Stimulated activated CD8-positive, alpha-beta memory T cell treated with anti-CD3 and anti-CD28 coated beads, Interleukin-12 subunit alpha, Interleukin-12 subunit beta, amount 100 ng/mL, for 1 hour (primary cell): ENCODE data around the gene COX10.
"Not testable (repeated sequence)": the region's sequence is repeated elsewhere in the genome, so short reads cannot be mapped to it uniquely, and the experiment has no call there.

Experiments
- DNase-seq: peaks from one replicate; pipeline ENCODE4 v3.0.0-alpha.2; 2020; ENCODE audit warnings: low read depth

COX10 gene

DNA sequence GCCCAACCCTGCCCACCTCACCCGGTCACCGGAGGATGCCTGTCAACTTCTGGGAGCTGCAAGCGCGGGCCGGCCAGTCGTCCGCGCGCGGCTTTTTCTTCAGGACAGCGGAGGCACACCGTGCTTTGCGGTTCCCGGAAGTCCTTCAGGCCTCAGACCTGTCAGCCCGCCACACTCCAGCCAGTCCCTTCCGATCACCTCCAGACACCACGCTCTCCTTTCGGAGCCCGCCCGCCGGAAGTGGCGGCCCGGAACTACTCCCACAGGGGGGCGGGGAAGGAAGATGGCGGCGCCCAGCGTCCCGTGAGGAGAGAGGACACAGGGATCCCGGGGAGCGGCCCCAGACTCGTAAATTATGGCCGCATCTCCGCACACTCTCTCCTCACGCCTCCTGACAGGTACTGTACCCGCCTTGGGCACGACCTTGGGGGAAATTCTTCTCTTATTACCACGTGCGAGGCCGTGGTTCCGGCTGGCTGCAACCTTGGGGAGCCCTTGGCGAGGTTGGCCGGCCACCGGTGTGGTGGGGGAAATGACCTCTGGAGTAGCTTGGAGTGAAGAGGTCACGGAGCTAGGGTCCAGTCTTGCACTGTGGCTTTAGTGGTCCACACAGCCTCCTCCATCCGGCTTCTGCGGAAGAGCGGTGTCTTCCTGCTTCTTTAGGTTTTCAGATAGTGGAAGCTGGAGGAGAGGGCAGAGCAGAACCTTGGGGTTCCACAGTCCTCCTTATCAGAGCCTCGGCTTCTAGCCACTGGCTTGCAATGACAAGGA lies at the start of gene COX10:
COX10 (plus strand) TSS at position 254 of the 771 bp plus-strand sequence; CDS start at position 356, 102 bp downstream.
- DNase-seq: peak; percentile 74

DNA sequence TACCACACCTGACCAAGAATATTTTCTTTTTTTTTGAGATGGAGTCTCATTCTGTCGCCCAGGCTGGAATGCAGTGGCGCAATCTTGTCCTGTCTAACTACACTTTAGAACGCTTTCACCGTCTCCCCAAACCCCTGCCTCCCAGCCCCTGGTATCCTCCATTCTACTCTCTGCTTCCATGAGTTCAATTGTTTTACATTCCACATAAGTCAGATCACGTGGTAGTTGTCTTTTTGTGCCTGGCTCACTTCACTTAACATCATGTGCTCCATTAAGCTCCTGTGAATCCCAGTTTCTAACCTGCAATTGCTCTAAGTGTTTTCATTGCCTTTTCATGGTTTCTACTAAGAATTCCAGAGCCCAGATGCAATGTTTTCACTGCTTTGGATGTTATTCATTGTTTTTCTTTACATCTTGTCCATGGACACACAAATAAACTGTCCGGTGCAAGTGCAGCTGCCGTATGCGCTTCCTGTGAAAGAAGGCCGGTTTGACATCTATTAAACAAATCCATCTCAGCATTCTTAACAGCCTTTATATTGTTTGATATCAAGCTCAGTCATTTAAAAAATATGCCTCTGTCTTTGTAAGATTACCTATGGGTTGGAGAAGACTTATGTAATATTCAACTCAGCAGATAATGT lies 47.5 kb upstream of the COX10 start:
- not testable (repeated sequence) for DNase-seq

DNA sequence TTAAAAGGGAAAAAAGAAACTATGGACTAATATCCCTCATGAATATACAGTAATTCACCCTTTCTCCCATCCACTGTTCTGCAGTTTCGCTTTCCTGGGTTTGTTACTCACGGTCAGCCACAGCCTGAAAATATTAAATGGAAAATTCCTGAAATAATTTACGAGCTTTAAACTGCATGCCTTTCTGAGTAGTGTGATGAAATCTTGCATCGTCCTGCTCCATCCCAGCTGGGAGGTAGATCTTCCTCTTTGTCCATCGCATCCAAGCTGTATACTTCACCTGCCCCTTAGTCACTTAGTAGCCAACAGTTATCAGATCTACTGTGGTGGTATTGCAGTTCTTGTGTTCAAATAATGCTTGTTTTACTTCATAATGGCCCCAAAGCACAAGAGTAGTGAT lies 39.5 kb upstream of the COX10 start:
- not testable (repeated sequence) for DNase-seq

DNA sequence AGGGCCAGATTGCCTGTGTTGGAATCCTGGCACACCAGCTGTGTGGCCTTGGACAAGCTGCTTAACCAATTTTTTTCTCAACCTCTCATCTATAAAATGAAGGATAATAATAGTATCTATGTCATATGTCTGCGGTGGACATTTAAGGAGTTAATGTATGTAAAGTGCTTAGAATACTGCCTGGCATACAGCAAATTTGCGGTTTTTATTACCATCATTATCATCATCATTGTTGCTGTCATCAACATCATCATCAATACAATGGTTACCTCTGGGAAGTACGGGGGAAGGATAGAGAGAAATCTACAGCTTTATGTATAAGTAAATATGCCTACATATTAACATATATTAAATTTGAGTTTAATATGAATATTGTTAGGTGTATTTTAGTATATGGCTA lies 37.1 kb upstream of the COX10 start:
- no peak for DNase-seq

DNA sequence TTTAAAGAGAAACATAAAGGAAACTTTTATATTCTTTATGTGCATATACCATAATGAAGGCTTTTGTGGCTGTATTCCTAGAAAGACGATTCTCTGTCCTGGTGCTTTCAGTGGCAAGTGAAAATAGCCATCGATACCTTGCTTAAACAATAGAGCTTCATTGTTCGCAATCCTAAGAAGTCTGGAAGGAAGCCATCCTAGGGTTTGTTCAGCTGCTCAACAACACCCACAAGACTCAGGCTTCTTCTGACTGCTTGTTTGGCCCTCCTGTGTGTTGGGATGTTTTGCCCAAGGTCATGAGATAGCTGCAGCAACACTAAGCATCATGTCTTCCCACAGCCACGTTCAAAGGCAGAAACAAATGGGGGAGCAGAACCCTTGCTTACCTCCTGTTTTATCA lies 36.1 kb upstream of the COX10 start:
- DNase-seq: no peak

DNA sequence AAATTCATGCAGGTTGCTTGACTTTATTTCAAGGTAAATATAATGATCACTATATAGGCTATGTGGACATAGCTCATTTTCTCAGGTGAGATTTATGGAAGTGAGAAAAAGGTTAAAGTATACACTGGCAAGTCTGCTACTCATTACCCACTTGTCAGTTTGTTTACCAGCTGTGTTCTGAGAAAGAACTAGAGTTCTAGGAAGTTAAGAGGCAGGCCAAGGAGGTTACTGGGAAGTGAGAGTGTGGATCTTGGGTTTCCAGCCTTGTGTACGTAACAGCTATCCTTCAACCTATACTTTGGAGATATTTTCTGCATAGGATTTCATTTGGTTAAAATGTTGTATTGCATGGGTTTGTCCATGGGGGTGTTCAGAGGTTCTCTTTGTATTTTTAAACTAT lies 31.9 kb upstream of the COX10 start:
- DNase-seq: no peak

DNA sequence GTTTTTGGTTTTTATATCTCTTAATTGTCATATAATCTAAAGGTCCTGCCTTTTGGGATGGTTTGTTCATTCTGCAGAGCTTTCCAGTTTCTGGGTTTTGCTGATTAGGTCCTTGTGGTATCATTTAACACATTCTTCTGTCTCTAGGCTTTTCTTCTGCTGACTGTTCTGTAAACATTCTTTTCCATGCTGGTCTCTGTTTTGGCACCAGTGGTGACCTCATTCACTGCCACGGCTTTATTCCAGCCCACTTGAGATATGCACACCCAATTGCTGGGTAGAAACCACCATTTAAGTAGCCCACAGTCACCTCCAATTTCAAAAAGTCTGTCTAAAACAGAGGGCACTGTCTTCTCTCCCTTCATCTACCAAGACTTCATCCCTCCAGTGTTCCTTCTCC lies 31.1 kb upstream of the COX10 start:
- DNase-seq: no peak

DNA sequence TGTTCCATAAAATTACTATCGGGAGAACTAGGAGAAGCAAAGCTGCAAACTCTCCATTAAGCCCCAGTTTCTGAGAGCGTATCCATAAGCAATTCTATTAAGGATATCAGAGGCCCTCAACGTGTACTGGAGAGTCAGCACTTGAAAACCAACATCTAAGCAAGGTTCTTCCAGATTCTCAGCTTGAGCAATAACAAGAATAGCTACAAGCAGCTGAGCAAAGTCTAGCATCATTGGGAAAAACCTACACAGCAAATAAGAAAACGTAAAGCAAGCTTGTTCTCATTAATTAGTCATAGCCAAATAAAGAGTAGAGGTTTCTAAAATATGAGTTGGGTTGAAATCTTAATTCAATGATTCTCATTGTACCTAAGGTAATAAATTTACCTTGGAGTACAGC lies 26.9 kb upstream of the COX10 start:
- no peak for DNase-seq

DNA sequence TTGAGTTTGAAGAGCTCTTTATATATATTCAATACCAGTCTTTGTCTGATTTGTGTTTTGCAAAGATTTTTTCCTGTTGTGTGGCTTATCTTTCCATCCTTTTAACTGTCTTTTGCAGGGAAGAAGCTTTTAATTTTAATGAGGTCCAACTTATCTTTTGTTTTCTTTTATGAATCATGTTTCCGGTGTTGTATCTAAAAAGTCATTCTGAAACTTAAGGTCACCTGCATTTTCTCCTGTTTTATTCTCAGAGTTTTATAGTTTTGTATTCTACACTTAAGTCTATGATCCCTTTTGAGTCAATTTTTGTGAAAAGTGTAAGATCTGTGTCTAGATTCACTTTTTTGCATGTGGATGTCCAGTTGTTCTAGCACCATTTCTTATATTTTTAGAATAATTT lies 24.6 kb upstream of the COX10 start:
- no peak for DNase-seq

DNA sequence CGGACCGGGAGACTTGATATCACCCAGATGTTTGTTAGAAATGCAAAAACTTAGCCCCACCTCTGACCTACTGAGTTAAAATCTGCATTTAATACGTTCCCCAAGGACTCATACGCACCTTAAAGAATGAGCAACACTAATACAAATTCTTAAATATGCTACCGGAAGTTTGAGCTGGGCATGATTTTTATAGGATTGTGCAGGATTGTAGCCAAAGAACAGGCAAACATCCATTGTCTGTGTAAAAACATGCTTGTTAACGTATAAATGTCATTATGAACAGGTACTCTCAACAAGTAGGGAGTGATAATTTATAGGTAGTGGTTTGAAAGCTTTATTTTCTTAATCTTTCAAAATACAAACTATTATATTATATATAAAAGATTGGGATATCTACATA lies 22.3 kb upstream of the COX10 start:
- no peak for DNase-seq

DNA sequence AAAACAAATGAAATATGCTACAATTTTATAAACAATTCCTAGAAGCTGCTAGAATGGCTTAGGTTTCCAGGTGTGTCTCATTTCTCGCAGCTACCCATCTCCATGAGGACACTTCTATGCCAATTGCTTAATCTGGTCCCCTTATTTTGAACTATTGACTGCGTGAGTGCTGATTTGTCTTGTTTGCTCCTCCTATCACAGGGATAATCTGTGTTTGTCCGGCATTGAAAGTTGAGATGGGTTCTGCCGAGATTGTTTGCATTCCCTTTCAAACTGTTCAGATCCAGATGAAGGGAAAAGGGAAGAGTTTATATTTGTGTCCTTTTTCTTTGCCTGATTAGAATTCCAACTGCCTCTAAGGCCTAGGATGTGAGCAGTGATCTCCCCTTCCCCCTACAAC lies 21.7 kb upstream of the COX10 start:
- DNase-seq: no peak

DNA sequence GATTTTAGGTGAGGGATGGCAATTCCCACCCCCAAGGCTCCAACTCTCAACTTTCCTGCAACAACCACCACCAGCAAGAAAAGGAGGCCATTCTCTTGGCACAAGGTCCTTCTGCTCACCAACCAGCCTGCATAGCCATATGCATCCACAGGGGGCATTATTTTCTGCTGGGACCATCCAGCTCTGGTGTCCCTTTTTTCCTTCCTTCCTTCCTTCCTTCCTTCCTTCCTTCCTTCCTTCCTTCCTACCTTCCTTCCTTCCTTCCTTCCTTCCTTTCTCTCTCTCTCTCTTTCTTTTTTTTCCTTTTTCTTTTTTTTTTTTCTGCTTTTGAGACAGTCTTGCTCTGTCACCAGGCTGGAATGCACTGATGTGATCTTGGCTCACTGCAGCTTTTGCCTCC lies 21.1 kb upstream of the COX10 start:
- no peak for DNase-seq

DNA sequence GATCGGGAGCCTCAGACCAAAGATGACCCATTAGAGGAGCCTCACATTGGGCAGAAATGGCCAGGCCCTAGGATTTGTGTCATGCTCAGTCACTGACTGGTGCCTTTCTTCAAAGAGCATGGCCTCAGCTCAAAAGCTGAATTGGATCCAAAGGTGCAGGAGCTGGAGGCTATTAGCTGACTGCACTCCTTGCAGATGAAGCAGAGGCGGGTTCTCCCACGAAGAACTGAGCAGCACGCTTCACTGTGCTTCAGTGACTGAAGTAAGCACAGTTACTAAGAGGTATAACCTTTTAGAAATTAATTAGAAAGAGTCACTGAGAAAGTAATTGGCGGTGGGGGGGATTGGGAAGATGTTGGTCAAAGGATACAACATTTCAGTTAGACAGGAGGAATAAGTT lies 18.7 kb upstream of the COX10 start:
- DNase-seq: no peak

DNA sequence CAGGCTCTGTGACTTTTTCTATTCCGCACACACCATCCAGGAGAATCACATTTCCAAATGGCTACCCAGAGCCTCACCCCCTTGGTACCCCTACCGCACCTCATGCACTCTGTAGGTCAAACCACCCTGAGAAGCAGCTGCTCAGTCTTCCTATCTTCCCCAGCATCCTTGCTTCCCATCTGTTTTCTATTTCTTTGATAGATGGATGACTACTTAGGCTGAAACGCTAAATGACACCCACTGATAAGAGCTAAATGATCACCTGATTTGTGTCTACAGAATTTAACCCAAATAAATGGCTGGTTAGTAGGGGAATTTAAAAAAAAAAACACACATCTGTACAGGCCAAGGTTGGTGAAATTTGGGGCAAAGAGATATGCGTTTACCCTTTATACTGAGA lies 17.6 kb upstream of the COX10 start:
- no peak for DNase-seq

DNA sequence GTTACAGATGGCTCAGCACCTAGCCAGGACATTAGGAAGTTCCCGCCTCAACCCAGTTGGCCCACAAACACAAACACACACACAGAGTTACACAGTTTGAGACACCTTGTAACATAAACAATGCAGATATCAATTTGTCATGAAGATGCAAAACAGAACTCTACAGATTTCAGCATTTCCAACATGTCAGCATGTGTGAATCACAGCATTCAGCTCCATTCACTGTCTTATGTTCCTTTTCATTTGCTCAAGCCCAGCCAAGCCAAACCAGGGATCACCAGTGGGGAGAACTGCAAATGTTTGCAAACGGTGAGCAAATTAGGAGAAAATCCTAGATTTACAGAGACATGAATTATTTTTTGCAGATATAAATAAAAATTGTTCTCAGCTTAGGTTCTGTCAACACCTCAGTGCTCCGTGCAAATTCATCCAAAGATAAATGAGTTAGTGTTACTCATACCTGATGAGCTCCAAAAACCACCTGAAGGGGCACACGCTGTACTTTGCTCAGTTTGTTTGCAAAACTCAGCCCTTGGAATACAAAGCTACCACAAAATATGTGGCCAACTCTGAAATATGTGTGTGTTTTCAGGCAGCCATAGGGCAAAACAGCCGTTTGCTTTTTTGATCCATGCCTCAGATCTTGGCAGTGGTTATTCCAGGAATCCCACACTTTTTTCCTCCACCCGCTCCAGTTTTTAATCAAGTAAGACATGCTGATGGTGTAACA lies 16.3 kb upstream of the COX10 start:
- no peak for DNase-seq

DNA sequence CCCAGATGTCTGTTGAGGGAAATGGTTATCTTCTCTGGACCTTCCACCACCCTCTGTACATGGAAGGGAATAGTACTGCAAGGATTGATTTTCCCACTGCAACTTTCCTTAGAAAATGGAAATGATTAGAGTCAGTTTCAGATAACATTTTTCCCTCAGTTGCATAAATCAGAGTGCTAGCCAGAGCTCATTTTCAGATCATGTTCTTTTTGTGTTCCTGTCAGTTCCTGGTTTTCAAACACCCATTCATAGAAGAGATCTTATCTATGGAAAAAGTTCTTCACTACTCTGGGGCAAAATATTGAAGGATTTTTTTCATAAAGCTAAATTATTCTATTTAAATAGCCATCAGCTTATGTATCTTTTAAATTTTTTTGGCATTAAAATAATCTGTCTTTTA lies 11.7 kb upstream of the COX10 start:
- no peak for DNase-seq

DNA sequence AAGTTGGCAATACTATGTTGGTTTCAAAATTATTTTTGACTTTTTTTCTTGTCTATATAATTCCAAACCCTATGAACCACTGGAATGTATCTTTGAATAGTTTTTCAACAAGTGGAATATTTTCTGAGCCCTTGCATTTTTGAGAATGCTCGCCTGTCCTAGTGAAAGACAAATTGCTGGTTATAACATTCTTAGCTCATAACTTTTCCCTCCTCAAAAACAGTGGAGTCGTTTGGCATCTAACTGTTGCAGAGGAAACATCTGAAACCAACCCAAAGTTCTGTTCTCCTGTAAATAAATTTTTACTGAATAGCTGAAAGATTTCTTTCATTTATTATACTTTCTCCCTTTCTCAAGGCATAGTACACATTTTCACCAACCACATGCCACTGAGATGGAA lies 11.3 kb upstream of the COX10 start:
- DNase-seq: no peak

DNA sequence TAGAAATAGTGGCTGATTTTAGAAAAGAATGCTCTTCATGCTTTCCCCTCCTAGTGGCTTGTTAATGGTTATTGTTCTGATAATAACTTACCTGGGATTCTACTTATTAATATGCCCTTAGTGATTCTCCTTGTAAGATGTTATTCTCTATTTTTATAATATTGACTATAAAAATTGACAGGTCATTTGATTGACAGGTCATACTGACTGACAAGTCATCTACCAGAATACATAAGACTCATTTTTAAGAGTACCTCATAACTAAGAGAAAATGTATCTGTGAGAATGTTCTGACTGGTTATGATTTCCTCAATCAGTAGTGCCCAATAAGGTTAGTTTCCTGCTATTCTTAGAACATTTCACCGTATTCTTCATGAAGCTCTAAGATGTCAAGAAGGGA lies 8.6 kb upstream of the COX10 start:
- DNase-seq: no peak

DNA sequence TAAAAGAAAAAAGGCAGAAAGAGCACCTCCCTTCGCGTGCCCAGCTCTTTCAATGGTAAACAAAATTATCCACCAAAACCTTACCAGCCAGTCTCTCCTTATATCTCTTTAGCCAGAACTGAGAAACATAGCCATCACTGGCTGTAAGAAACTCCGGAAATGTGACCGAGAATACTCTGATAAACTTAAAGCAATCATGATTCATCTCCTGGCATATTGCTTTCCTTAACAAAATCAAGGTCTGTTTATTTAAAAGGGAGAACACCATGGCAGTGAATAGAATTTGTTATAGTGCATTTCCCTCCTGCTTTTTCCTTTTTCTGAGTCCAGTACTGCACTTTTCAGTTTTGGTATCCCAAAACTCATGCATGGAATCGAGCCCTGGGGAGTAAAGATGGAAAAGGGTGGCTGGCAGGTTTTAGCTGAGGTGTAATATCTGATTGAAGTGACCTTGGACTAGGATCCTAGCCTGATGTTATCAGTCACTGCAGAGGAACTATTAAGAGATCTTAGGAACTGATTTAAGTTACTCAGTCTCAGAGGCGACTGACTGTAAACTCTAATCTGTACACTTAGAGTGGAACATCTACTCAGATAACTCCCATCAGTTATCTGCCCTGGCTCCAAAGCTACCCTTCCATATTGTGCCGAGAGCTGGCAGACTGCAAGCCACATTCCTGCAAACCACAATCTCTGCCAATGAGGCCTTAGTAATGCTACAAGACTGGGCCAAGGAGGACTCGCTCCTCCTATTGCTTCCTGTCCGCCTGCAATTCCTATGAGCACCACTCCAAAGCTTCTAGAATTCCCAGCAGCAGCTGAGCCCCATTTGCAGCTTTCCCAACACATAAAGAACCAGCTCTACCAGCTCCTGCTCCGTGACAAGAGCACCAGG lies 7.4 kb upstream of the COX10 start:
- DNase-seq: no peak

DNA sequence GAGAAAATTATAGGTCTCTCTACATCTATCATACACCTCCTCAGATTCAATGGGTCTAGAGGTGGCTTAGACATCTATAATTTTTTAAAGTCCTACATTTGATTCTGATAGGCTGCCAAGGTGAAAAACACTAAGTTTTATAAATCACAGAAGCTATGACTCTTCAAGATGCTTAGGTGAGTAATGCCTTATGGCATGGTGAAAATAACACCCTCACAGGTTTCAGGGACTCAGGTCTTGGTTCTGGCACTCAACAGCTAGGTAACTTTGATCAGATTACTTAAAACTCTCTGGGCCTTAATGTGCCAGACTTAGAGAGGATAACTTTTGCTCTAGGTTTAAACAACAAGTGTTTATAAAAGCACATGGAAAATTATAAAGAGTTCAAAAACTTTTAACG lies 2.0 kb upstream of the COX10 start:
- no peak for DNase-seq

DNA sequence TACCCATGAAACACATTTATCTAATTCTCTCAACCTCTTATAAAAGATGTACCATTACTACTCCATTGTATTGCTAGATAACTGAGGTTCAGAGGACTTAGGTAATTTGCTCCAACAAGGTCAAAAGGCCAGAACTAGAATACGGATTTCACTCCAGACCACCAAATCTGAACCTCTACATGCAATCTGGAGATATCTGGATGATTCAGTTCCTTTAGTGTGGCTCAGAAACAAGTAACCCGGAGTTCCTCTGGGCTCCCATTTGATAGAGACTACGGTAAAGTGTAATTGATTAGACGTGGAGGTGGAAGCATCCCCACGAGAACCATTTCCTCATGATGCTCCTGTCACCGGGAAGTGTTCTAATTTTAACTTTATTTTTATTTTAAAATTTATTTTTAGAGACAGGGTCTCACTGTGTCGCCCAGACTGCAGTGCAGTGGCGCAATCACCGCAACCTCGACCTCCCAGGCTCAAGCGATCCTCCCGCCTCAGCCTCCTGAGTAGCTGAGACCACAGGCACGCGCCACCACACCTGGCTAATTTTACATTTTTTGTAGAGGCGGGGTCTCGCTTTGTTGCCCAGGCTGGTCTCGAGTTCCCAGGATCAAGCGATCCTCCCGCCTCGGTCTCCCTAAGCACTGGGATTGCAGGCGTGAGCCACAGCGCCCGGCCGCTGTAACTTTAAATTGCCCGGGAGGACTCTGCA lies 608 bp upstream of the COX10 start:
- no peak for DNase-seq
